Prostate gland (tissue), 2 donors: ENCODE measurements around the gene PPM1L.

Experiments
- CTCF ChIP-seq, 4 experiments: fragments of 200-600 bp in 2 of 4; fragments of 450-650 bp in 2 of 4; sonication (generic) in 2 of 4; IDR thresholded peaks; 1 replicate in 3 of 4; 2 replicates in 1 of 4; pipeline ENCODE4 v1.5.1; 2016 to 2019; ENCODE audit warnings: antibody characterized with exemption in 4 of 4, mild to moderate bottlenecking in 2 of 4, moderate library complexity in 2 of 4
- POLR2A ChIP-seq: fragments of 450-650 bp; IDR thresholded peaks from one replicate; pipeline ENCODE4 v1.6.1; 2016; ENCODE audit warnings: antibody characterized with exemption, mild to moderate bottlenecking
- POLR2AphosphoS5 ChIP-seq: sonication (generic); formaldehyde crosslinking; IDR thresholded peaks from one replicate; pipeline ENCODE4 v1.6.1; 2017; ENCODE audit warnings: antibody characterized with exemption

GRCh38 chr3:160815280-160815679 lies 59.2 kb downstream of the PPM1L start:
- TF ChIP-seq CTCF (IDR thresholded peaks at IDR 0.05): no peak
- TF ChIP-seq POLR2A: no peak
- TF ChIP-seq POLR2AphosphoS5: no peak
